ENCODE results near the gene STRIP1.

- TF ChIP-seq POLR2A (IDR thresholded peaks at IDR 0.05; ENCODE audit: low read depth, low read length) (no peak), TAF1 (IDR thresholded peaks at IDR 0.05; ENCODE audit: borderline replicate concordance, low read depth, low read length) (no peak)
Observed at GRCh38 chr1:110004583-110004982, 29.8 kb upstream of the STRIP1 start.
